Measurements from ENCODE around the gene MGAT4A. TPM values are rescaled to one million over a fixed set of nuclear protein-coding genes. Genes with fewer than 3 reads are reported as not detected.

The MGAT4A gene
- total RNA-seq, 3 donors from 2014 or later (not counting 1 experiment from before 2014, with no cell fraction given), result 91.6 to 114 (median 96.4) TPM

DNA sequence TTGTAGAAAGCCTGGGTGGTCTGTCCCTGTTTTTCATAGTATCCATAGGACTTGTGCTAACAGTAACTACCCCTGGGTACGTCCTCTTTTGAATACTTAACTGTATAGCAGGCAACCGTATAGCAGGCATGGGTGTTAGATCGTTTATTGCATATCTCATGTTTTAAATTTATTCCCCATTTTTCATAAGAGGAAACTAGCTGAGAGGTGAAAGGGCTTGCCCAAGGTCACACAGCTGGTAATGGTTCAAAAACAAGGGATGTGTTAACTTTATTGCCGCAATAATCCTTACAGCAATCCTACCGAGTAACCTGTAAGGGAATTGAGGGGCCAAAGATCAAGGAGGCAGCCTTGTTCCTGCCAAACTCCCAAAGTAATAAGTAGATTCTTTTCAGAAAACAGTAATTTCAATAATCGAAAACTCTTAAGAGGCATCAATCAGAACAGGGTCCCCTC, 990 bp upstream of the MGAT4A start:
- no peaks in the 10 kb centered on the region for H3K36me3 Mint-ChIP-seq
- 71% methylated on average over 4 of the region's 6 CpGs for WGBS (ENCODE audit: insufficient coverage)
- H3K9me3 ChIP-seq (ENCODE audit: control insufficient read depth, insufficient read depth, low read length), result no peaks in the 10 kb centered on the region

DNA sequence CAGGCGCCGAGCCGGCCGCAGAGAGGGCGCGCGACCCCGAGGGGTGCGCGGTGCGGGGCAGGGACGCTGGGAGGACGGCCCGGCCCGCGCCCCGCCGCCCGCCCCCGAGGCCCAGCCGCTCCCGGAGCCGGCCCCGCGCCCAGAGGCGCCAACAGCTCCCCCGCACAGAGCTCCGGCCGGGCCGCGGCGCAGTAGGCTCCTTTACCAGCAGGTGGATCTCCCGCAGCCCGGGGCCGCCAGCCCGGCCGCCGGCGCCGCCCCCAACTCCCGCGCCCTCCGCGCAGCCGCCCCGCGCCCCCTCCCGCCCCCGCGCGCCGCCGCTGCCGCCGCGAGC, 258 bp downstream of the MGAT4A start:
- Histone ChIP-seq H3K27ac (ENCODE audit: low read length) (no peak overlapping the region), H3K36me3 (ENCODE audit: control insufficient read depth, insufficient read depth, low read length) (peaks cover 6% of the 10 kb centered on the region), H3K9me3 (ENCODE audit: control insufficient read depth, insufficient read depth, low read length) (no peaks in the 10 kb centered on the region), H3K4me1 (ENCODE audit: control insufficient read depth, insufficient read depth, low read length) (peaks cover 22% of the 10 kb centered on the region), H3K4me3 (ENCODE audit: low read length) (peak overlapping the region; percentile 77), H3K27me3 (ENCODE audit: control insufficient read depth, insufficient read depth, low read length) (no peaks in the 10 kb centered on the region)
- no peaks in the 10 kb centered on the region for H3K27me3 Mint-ChIP-seq (ENCODE audit: low read depth in 2 of 2)
- peaks cover 67% of the 10 kb centered on the region in 2 donors for H3K4me1 Mint-ChIP-seq
- ATAC-seq, result peak; percentile 63 to 78 (median 70)
- no peak for TF ChIP-seq CTCF (IDR thresholded peaks at IDR 0.05)
- H3K9me3 Mint-ChIP-seq, result no peaks in the 10 kb centered on the region
- H3K4me3 Mint-ChIP-seq, result peak overlapping the region; percentile 89
- under 1% methylated on average over 55 of the region's 56 CpGs for WGBS (ENCODE audit: insufficient coverage)
- no peaks in the 10 kb centered on the region for H3K36me3 Mint-ChIP-seq
- peak; percentile 58 to 85 for DNase-seq
- intact Hi-C loops (cut with micrococcal nuclease), result loop anchor here (2.0 to 10.0 kb wide), 3 partner anchors 40 to 94 kb away; no protein-coding TSS in a partner anchor
- peak overlapping the region in 1 of 2 donors; percentile 76 for H3K27ac Mint-ChIP-seq

More for the DNA sequence above, 990 bp upstream of the MGAT4A start:
- H3K27ac ChIP-seq (ENCODE audit: low read length), result peak overlapping the region; percentile 57
- Mint-ChIP-seq H3K4me3 (peak overlapping the region; percentile 92), H3K4me1 (peaks cover 54 to 64% of the 10 kb centered on the region in 2 donors), H3K27ac (peak overlapping the region; percentile 83 to 88), H3K27me3 (ENCODE audit: low read depth in 2 of 2) (no peaks in the 10 kb centered on the region), H3K9me3 (no peaks in the 10 kb centered on the region)
- H3K36me3 ChIP-seq (ENCODE audit: control insufficient read depth, insufficient read depth, low read length), result no peaks in the 10 kb centered on the region
- H3K4me3 ChIP-seq (ENCODE audit: low read length), result peak overlapping the region; percentile 38
- intact Hi-C loops (cut with micrococcal nuclease), result loop anchor here (2.0 to 10.0 kb wide), 3 partner anchors 39 to 93 kb away; no protein-coding TSS in a partner anchor
- ATAC-seq (no peak), DNase-seq (no peak)
- H3K27me3 ChIP-seq (ENCODE audit: control insufficient read depth, insufficient read depth, low read length), result no peaks in the 10 kb centered on the region
- peaks cover 26% of the 10 kb centered on the region for H3K4me1 ChIP-seq (ENCODE audit: control insufficient read depth, insufficient read depth, low read length)
- no peak for TF ChIP-seq CTCF (IDR thresholded peaks at IDR 0.05)

DNA sequence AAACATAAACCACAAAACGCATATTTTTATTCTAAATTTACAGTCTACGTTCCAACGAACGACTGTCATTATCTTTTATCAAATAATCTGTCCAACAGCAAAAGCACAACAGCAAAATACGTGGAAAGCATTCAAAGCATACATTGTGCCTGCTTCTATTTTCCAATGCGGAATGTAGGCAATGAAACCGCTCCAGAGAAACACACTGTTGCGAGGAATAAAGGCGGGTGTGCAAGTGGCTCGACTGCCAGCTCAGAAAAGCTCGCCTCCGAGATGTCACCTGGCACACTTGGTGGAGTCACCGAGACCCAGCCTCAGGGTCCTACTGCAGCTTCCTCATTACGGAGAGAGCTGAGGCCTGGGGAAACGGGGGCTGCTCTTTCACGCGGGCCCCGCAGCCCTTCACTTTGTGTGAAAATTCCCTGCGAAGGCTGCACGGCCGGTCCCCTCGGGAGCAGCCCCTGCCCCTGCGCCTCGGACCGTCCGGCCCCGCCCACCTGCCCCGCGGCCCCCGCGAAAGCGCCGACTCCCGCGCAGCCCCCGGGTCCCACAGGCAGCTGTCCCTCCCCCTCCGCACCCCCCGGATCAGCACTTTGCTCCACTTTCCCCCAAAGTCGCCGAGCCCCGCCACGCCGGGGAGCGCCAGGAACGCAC, 752 bp downstream of the MGAT4A start:
- Mint-ChIP-seq H3K4me1 (peaks cover 67 to 68% of the 10 kb centered on the region in 2 donors), H3K27me3 (ENCODE audit: low read depth in 2 of 2) (no peaks in the 10 kb centered on the region), H3K4me3 (peak overlapping the region; percentile 89), H3K9me3 (no peaks in the 10 kb centered on the region), H3K27ac (peak overlapping the region; percentile 74 to 76), H3K36me3 (no peaks in the 10 kb centered on the region)
- no peaks in the 10 kb centered on the region for H3K9me3 ChIP-seq (ENCODE audit: control insufficient read depth, insufficient read depth, low read length)
- H3K4me1 ChIP-seq (ENCODE audit: control insufficient read depth, insufficient read depth, low read length), result peaks cover 22% of the 10 kb centered on the region
- WGBS (ENCODE audit: insufficient coverage), result under 1% methylated on average over 45 of the region's 45 CpGs
- peak; percentile 13 to 27 (median 17) for ATAC-seq
- peak; percentile 34 to 78 for DNase-seq
- peaks cover 7% of the 10 kb centered on the region for H3K36me3 ChIP-seq (ENCODE audit: control insufficient read depth, insufficient read depth, low read length)
- no peaks in the 10 kb centered on the region for H3K27me3 ChIP-seq (ENCODE audit: control insufficient read depth, insufficient read depth, low read length)
- H3K4me3 ChIP-seq (ENCODE audit: low read length), result peak overlapping the region; percentile 77
- no peak for TF ChIP-seq CTCF (IDR thresholded peaks at IDR 0.05)
- peak overlapping the region; percentile 11 for H3K27ac ChIP-seq (ENCODE audit: low read length)
- intact Hi-C loops (cut with micrococcal nuclease), result loop anchor here (2.0 to 10.0 kb wide), 3 partner anchors 41 to 95 kb away; no protein-coding TSS in a partner anchor

All from natural killer cell (primary cell).